Lower leg skin (tissue), 4 donors: ENCODE results near the gene HINT2. TPM values are rescaled to one million over a fixed set of nuclear protein-coding genes. Genes with fewer than 3 reads are reported as not detected.

ENCODE experiments used
- DNase-seq, 2 donors: peaks; one replicate each; pipeline ENCODE4 v3.0.0-alpha.2; 2019; ENCODE audit warnings: low spot score in 2 of 2
- H3K4me3 ChIP-seq: fragments of 200-600 bp; sonication (generic); 2 replicates; pipeline ENCODE4 v1.5.1; 2017; ENCODE audit warnings: mild to moderate bottlenecking, low read depth; ENCODE audit not compliant: poor library complexity, severe bottlenecking
- CTCF ChIP-seq, 3 donors: fragments of 450-650 bp; IDR thresholded peaks; one replicate each; pipeline ENCODE4 v1.5.1; 2016; ENCODE audit warnings: antibody characterized with exemption in 3 of 3, mild to moderate bottlenecking in 3 of 3, moderate library complexity in 2 of 3
- POLR2A ChIP-seq, 2 donors: fragments of 450-650 bp; IDR thresholded peaks; one replicate each; pipeline ENCODE4 v1.6.1; 2016 to 2017; ENCODE audit warnings: antibody characterized with exemption in 2 of 2, mild to moderate bottlenecking in 1 of 2, moderate library complexity in 1 of 2
- WGBS, 2 donors: methylation state at CpG; one replicate each; pipeline ENCODE4 v1.1.5; 2018; 5-methylcytosine and 5-hydroxymethylcytosine counted together
- intact Hi-C: fragments of 100-400 bp; cut with DNase I; formaldehyde crosslinking; loops from one replicate; pipeline ENCODE4 v1.15.0; 2023; ENCODE audit warnings: low total_unique reads
- total RNA-seq, 4 donors: library from RNA; depleted of rRNA; stranded (reverse); fragments of >200 nt; gene quantifications; one replicate each; pipeline ENCODE4 v1.1.0, GENCODE V29; 2016

HINT2 gene
- 10 to 100 TPM; 17.8 to 27.9 (median 19.9) TPM for total RNA-seq

- TF ChIP-seq POLR2A (IDR thresholded peaks at IDR 0.05) (peak in 1 of 2 donors; percentile 45), CTCF (IDR thresholded peaks at IDR 0.05) (no peak)
- peak within 1 kb of the TSS; percentile 72 for H3K4me3 ChIP-seq
- peak; percentile 96 to 99 for DNase-seq
- WGBS, 2 donors = 0 to 1% methylated on average over 25 to 27 of the region's 52 CpGs
- intact Hi-C loops = no loop called here
Observed at GRCh38 chr9:35814841-35815543, at the start of gene HINT2. HINT2 (minus strand) TSS chr9:35815042; CDS start chr9:35814979, 63 bp downstream.

GRCh38 chr9:35863583-35863982 is 48.7 kb upstream of the HINT2 start:
- whole genome bisulfite sequencing, 2 donors = 71 to 75% methylated on average over 8 of the region's 8 CpGs
- TF ChIP-seq POLR2A (IDR thresholded peaks at IDR 0.05) (no peak), CTCF (IDR thresholded peaks at IDR 0.05) (no peak)
- intact Hi-C loops = no loop called here

DNA sequence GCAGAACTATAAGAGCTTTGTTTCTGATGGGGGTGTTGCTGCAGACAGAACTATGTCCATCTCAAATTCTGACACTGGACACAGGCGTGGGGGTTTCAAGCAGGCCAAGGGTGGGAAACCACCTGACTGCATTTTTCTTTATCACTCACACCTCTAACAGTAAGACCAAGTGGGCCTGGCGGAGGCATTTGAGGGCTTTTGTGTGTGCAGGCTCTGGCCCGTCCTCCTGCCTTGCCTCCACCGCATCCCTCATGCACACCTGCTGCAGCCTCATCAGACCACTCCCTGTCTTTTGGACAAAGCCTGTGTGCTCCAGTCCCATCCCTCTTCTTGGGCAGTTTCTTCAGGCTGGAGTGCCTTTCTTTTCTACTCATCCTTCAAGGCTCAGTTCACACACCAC is 47.5 kb upstream of the HINT2 start:
- peak in 1 of 2 donors; percentile 4 for DNase-seq
- 77 to 84% methylated on average over 4 of the region's 4 CpGs for WGBS, 2 donors
- H3K4me3 ChIP-seq = no peak overlapping the region
- intact Hi-C loops = no loop called here
- TF ChIP-seq POLR2A (IDR thresholded peaks at IDR 0.05) (no peak), CTCF (IDR thresholded peaks at IDR 0.05) (no peak)

More at GRCh38 chr9:35863583-35863982, 48.7 kb upstream of the HINT2 start:
- peak in 1 of 2 donors; percentile 3 for DNase-seq
- no peak overlapping the region for H3K4me3 ChIP-seq

- H3K4me3 ChIP-seq = no peak overlapping the region
- DNase-seq = peak in 1 of 2 donors; percentile 11
- intact Hi-C loops = no loop called here
- WGBS, 2 donors = 64 to 70% methylated on average over 12 of the region's 12 CpGs
- TF ChIP-seq CTCF (IDR thresholded peaks at IDR 0.05) (no peak), POLR2A (IDR thresholded peaks at IDR 0.05) (no peak)
Observed at GRCh38 chr9:35861161-35861897, 46.5 kb upstream of the HINT2 start.

- TF ChIP-seq CTCF (IDR thresholded peaks at IDR 0.05) = no peak
- TF ChIP-seq POLR2A (IDR thresholded peaks at IDR 0.05) = no peak
- no peak overlapping the region for H3K4me3 ChIP-seq
- WGBS, 2 donors = 45 to 50% methylated on average over 3 of the region's 3 CpGs
- peak in 1 of 2 donors; percentile 9 for DNase-seq
- intact Hi-C loops = no loop called here
Observed at GRCh38 chr9:35859990-35860339, 45.1 kb upstream of the HINT2 start.
